Mesenchymal stem cell (in vitro differentiated cells and primary cell): ENCODE results near the gene OR12D2.
"Not testable (repeated sequence)": the region's sequence is repeated elsewhere in the genome, so short reads cannot be mapped to it uniquely, and the experiment has no call there.

Experiments used
- DNase-seq: peaks from one replicate; pipeline ENCODE4 v3.0.0-alpha.2; 2013
- H2AFZ ChIP-seq: one replicate; pipeline ENCODE4 v1.6.1; 2013; ENCODE audit warnings: low read depth, mild to moderate bottlenecking, control low read depth, inconsistent platforms, low read length, moderate library complexity
- H2AK5ac ChIP-seq: 2 replicates; pipeline ENCODE4 v1.6.1; 2013; ENCODE audit warnings: low read length, moderate library complexity, mild to moderate bottlenecking, inconsistent platforms; ENCODE audit not compliant: severe bottlenecking
- H2BK120ac ChIP-seq: one replicate; pipeline ENCODE4 v1.6.1; 2013; ENCODE audit warnings: low read depth, mild to moderate bottlenecking, inconsistent platforms, low read length, moderate library complexity
- H2BK12ac ChIP-seq, 2 experiments: one replicate each; pipeline ENCODE4 v1.6.1; 2013; ENCODE audit warnings: inconsistent platforms in 2 of 2, low read length in 2 of 2, mild to moderate bottlenecking in 2 of 2, moderate library complexity in 2 of 2, control low read depth in 1 of 2
- H2BK15ac ChIP-seq: one replicate; pipeline ENCODE4 v1.6.1; 2013; ENCODE audit warnings: mild to moderate bottlenecking, low read depth, inconsistent platforms; ENCODE audit not compliant: poor library complexity, severe bottlenecking
- H2BK5ac ChIP-seq: 2 replicates; pipeline ENCODE4 v1.6.1; 2013; ENCODE audit warnings: low read depth, mild to moderate bottlenecking, low read length, control low read depth, inconsistent platforms; ENCODE audit not compliant: poor library complexity, severe bottlenecking
- H3K14ac ChIP-seq, 2 experiments: one replicate each; pipeline ENCODE4 v1.6.1; 2013; ENCODE audit warnings: inconsistent platforms in 2 of 2, low read length in 2 of 2, control low read depth in 1 of 2, mild to moderate bottlenecking in 1 of 2, moderate library complexity in 1 of 2
- H3K18ac ChIP-seq, 2 experiments: one replicate each; pipeline ENCODE4 v1.6.1; 2013; ENCODE audit warnings: inconsistent platforms in 2 of 2, low read length in 2 of 2, control low read depth in 1 of 2, low read depth in 1 of 2, mild to moderate bottlenecking in 1 of 2
- H3K23ac ChIP-seq, 2 experiments: one replicate each; pipeline ENCODE4 v1.6.1; 2013; ENCODE audit warnings: inconsistent platforms in 2 of 2, low read length in 2 of 2, mild to moderate bottlenecking in 2 of 2, moderate library complexity in 2 of 2, control low read depth in 1 of 2
- H3K27ac ChIP-seq: 2 replicates; pipeline ENCODE4 v1.5.1; 2013; ENCODE audit warnings: mild to moderate bottlenecking, moderate library complexity, low read length, control low read depth, inconsistent platforms; ENCODE audit not compliant: poor library complexity, severe bottlenecking
- H3K27me3 ChIP-seq, 2 experiments: 2 replicates each; pipeline versions ENCODE4 v1.6.1 to v1.7.0; 2013; ENCODE audit warnings: low read length in 2 of 2, mild to moderate bottlenecking in 2 of 2, moderate library complexity in 2 of 2, control low read depth in 1 of 2, inconsistent platforms in 1 of 2; ENCODE audit not compliant: control insufficient read depth in 1 of 2, insufficient read depth in 1 of 2
- H3K36me3 ChIP-seq, 2 experiments: 2 replicates each; pipeline versions ENCODE4 v1.6.1 to v1.7.0; 2013; ENCODE audit warnings: low read length in 2 of 2, control low read depth in 1 of 2, inconsistent platforms in 1 of 2, low read depth in 1 of 2, mild to moderate bottlenecking in 1 of 2; ENCODE audit not compliant: insufficient read depth in 2 of 2, control insufficient read depth in 1 of 2
- H3K4ac ChIP-seq, 2 experiments: one replicate each; pipeline ENCODE4 v1.6.1; 2013; ENCODE audit warnings: inconsistent platforms in 2 of 2, low read length in 2 of 2, mild to moderate bottlenecking in 2 of 2, moderate library complexity in 2 of 2, control low read depth in 1 of 2, low read depth in 1 of 2
- H3K4me1 ChIP-seq: 2 replicates; pipeline ENCODE4 v1.6.1; 2013; ENCODE audit warnings: low read depth, low read length, control low read depth; ENCODE audit not compliant: control insufficient read depth, insufficient read depth
- H3K4me2 ChIP-seq: 2 replicates; pipeline ENCODE4 v1.6.1; 2013; ENCODE audit warnings: low read length, mild to moderate bottlenecking, inconsistent platforms; ENCODE audit not compliant: poor library complexity, severe bottlenecking
- H3K4me3 ChIP-seq, 2 experiments: 2 replicates each; pipeline versions ENCODE4 v1.5.1 to v1.7.0; 2013; ENCODE audit warnings: low read length in 2 of 2, mild to moderate bottlenecking in 2 of 2, control low read depth in 1 of 2, low read depth in 1 of 2; ENCODE audit not compliant: insufficient read depth in 1 of 2
- H3K79me1 ChIP-seq: replicated peaks from 2 replicates; pipeline ENCODE4 v1.6.1; 2013; ENCODE audit warnings: mild to moderate bottlenecking, control low read depth, low read length, inconsistent platforms; ENCODE audit not compliant: poor library complexity, severe bottlenecking
- H3K9ac ChIP-seq: 2 replicates; pipeline ENCODE4 v1.7.0; 2013; ENCODE audit warnings: mild to moderate bottlenecking, low read length, moderate library complexity
- H3K9me3 ChIP-seq: 2 replicates; pipeline ENCODE4 v1.7.0; 2013; ENCODE audit warnings: mild to moderate bottlenecking, low read length; ENCODE audit not compliant: control insufficient read depth
- H4K8ac ChIP-seq: one replicate; pipeline ENCODE4 v1.6.1; 2013; ENCODE audit warnings: inconsistent platforms, mild to moderate bottlenecking, low read length, moderate library complexity
- H4K91ac ChIP-seq: one replicate; pipeline ENCODE4 v1.6.1; 2013; ENCODE audit warnings: mild to moderate bottlenecking, low read length, inconsistent platforms
- WGBS: methylation state at CpG from one replicate; pipeline ENCODE4 v1.1.7; 2013; ENCODE audit warnings: mixed read lengths; 5-methylcytosine and 5-hydroxymethylcytosine counted together

Gene OR12D2

DNA sequence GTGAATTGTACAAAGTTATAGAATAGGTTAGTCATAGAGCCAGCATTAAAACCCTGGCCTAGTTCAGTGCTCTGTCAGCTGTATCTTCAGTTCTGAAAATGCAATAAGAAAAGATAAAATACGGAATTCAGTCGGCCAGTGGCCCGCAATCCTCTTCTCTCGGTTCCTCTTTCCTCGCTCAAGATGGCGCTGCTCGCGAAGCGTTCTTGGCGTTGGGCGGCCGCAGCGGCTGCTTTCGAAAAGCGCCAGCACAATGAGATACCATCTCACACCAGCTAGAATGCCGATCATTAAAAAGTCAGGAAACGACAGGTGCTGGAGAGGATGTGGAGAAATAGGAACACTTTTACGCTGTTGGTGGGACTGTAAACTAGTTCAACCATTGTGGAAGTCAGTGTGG is 41.3 kb downstream of the OR12D2 start:
- not testable (repeated sequence) for H3K27ac ChIP-seq, H2BK12ac ChIP-seq, H3K14ac ChIP-seq, H2AK5ac ChIP-seq, H2BK15ac ChIP-seq, H2AFZ ChIP-seq, H3K23ac ChIP-seq, H3K4ac ChIP-seq, H4K91ac ChIP-seq, H3K9me3 ChIP-seq, H3K27me3 ChIP-seq, DNase-seq, H3K4me1 ChIP-seq, H3K18ac ChIP-seq, H3K36me3 ChIP-seq, H2BK120ac ChIP-seq, H4K8ac ChIP-seq, H3K4me3 ChIP-seq, H3K9ac ChIP-seq, H2BK5ac ChIP-seq, H3K79me1 ChIP-seq
- 31% methylated on average over 12 of the region's 18 CpGs for WGBS
- H3K4me2 ChIP-seq: peak overlapping the region; percentile 22

DNA sequence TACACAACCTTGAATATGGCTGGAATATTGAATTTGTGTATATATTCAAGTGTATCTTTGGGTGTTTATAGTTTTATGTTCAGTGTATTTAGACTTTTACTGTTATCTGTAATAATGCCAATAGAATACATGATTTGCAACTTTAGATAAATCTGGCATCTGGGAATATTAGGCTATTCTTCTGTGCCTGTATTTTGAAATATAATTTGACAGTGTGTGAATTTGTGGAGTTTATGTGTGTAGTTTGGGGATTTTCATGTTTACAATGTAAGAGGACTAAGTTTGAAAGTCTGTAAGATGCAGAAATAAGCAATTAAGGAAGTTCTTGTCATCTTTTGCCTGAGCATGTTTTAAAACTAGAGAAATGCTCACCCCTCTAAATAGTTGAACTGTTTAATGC is 43.6 kb downstream of the OR12D2 start, which contains the start of gene OR10C1:
OR10C1 (plus strand) TSS at position 301 of the 400 bp plus-strand sequence. CDS start 710 bp downstream, outside the sequence.
- H2AK5ac ChIP-seq: no peak within 1 kb of the TSS
- H3K18ac ChIP-seq: no peak within 1 kb of the TSS
- H4K8ac ChIP-seq: no peak within 1 kb of the TSS
- no peak within 1 kb of the TSS for H3K4me3 ChIP-seq
- no peak for DNase-seq
- no peak within 1 kb of the TSS for H3K14ac ChIP-seq
- no peaks in the 10 kb centered on the region for H3K9me3 ChIP-seq
- no peaks in the 10 kb centered on the region for H3K79me1 ChIP-seq
- no peak within 1 kb of the TSS for H4K91ac ChIP-seq
- no peak within 1 kb of the TSS for H2BK15ac ChIP-seq
- H3K36me3 ChIP-seq: no peaks in the 10 kb centered on the region
- H3K4me1 ChIP-seq: no peaks in the 10 kb centered on the region
- H3K27ac ChIP-seq: no peak within 1 kb of the TSS
- no peaks in the 10 kb centered on the region for H3K27me3 ChIP-seq
- H3K23ac ChIP-seq: no peak within 1 kb of the TSS
- no peak within 1 kb of the TSS for H2BK5ac ChIP-seq
- no peak within 1 kb of the TSS for H2AFZ ChIP-seq
- H3K4ac ChIP-seq: no peak within 1 kb of the TSS
- no peak within 1 kb of the TSS for H2BK12ac ChIP-seq
- H2BK120ac ChIP-seq: no peak within 1 kb of the TSS
- H3K9ac ChIP-seq: no peak within 1 kb of the TSS
- H3K4me2 ChIP-seq: no peak within 1 kb of the TSS

DNA sequence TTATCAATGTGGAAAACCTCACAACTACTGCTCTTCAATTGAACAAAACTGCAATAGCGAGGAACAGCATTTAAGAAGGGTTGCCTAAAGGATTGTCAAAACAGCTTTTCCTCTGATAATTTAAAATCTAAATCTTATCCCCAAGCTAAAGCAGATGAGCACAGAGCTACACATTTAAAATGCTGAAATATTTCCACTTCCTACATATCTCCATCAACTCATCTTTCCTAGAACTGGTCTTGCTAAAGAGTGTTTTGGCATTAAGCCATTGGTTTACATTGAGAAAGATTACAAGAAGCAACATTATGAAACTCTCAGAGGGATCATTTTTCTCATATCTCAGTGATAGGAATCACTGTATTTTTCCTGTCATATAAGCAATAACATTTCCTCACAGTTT is 47.3 kb downstream of the OR12D2 start:
- no peak overlapping the region for H3K9ac ChIP-seq
- no peaks in the 10 kb centered on the region for H3K27me3 ChIP-seq
- H3K4me1 ChIP-seq: no peaks in the 10 kb centered on the region
- H4K91ac ChIP-seq: no peak overlapping the region
- H3K9me3 ChIP-seq: no peaks in the 10 kb centered on the region
- no peak overlapping the region for H4K8ac ChIP-seq
- no peak overlapping the region for H2BK15ac ChIP-seq
- no peak overlapping the region for H2BK5ac ChIP-seq
- no peak overlapping the region for H3K4me3 ChIP-seq
- WGBS: 68% methylated on average over 1 of the region's 1 CpG
- no peak overlapping the region for H2BK12ac ChIP-seq
- no peak overlapping the region for H3K4ac ChIP-seq
- no peak overlapping the region for H3K27ac ChIP-seq
- no peak overlapping the region for H2AK5ac ChIP-seq
- H3K14ac ChIP-seq: no peak overlapping the region
- H3K79me1 ChIP-seq: no peaks in the 10 kb centered on the region
- no peak overlapping the region for H2AFZ ChIP-seq
- no peaks in the 10 kb centered on the region for H3K36me3 ChIP-seq
- no peak overlapping the region for H3K23ac ChIP-seq
- no peak overlapping the region for H3K18ac ChIP-seq
- H3K4me2 ChIP-seq: no peak overlapping the region
- no peak overlapping the region for H2BK120ac ChIP-seq
- no peak for DNase-seq

DNA sequence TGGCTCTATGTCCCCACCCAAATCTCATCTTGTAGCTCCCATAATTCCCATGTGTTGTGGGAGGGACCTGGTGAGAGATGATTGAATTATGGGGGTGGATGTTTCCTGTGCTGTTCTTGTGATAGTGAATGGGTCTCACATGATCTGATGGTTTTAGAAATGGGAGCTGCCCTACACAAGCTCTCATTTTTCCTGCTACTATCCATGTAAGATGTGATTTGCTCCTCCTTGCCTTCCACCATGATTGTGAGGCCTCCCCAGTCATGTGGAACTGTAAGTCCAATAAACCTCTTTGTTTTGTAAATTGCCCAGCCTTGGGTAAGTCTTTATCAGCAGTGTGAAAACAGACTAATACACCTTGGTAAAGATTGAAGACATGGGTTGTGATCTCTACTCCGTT is 48.6 kb downstream of the OR12D2 start:
- not testable (repeated sequence) for DNase-seq, H2BK15ac ChIP-seq

More for the DNA sequence above, 48.6 kb downstream of the OR12D2 start:
- H4K91ac ChIP-seq, H2AK5ac ChIP-seq, H2AFZ ChIP-seq, H3K14ac ChIP-seq, H2BK120ac ChIP-seq, H3K9ac ChIP-seq, H3K4ac ChIP-seq, H3K27me3 ChIP-seq, H3K79me1 ChIP-seq, H2BK5ac ChIP-seq, H2BK12ac ChIP-seq, H3K9me3 ChIP-seq, H3K4me3 ChIP-seq, H3K27ac ChIP-seq, H3K4me1 ChIP-seq, H4K8ac ChIP-seq, H3K18ac ChIP-seq, H3K36me3 ChIP-seq, H3K4me2 ChIP-seq, H3K23ac ChIP-seq: not testable (repeated sequence)
- WGBS: 39% methylated on average over 1 of the region's 1 CpG
